Epithelial cell of esophagus (primary cell): ENCODE results near the gene PRMT2.

Experiments
- DNase-seq: peaks from one replicate; pipeline ENCODE4 v3.0.0; 2010; ENCODE audit warnings: low read depth
- H3K4me3 ChIP-seq: 2 replicates; pipeline ENCODE4 v1.5.1; 2011; ENCODE audit warnings: mild to moderate bottlenecking, low read length, control low read depth
- CTCF ChIP-seq: IDR thresholded peaks from 2 replicates; pipeline ENCODE4 v1.5.1; 2011; ENCODE audit warnings: low read depth, mild to moderate bottlenecking, low read length, control low read depth, inconsistent platforms; ENCODE audit not compliant: insufficient read depth; ENCODE audit errors: missing control alignments

The PRMT2 gene

GRCh38 chr21:46600305-46600704, 35.2 kb upstream of the PRMT2 start:
- DNase-seq, result no peak
- no peak overlapping the region for H3K4me3 ChIP-seq
- TF ChIP-seq CTCF, result no peak

- no peak overlapping the region for H3K4me3 ChIP-seq
- DNase-seq, result no peak
- no peak for TF ChIP-seq CTCF
These were observed 34.5 kb upstream of the PRMT2 start for GRCh38 chr21:46600978-46601377.

- DNase-seq, result peak; percentile 11
- H3K4me3 ChIP-seq, result no peak overlapping the region
- TF ChIP-seq CTCF, result no peak
These were observed 32.2 kb upstream of the PRMT2 start for GRCh38 chr21:46603228-46603627.

- DNase-seq, result no peak
- H3K4me3 ChIP-seq, result no peak overlapping the region
- no peak for TF ChIP-seq CTCF
These were observed 31.0 kb upstream of the PRMT2 start for GRCh38 chr21:46604329-46604974.

DNA sequence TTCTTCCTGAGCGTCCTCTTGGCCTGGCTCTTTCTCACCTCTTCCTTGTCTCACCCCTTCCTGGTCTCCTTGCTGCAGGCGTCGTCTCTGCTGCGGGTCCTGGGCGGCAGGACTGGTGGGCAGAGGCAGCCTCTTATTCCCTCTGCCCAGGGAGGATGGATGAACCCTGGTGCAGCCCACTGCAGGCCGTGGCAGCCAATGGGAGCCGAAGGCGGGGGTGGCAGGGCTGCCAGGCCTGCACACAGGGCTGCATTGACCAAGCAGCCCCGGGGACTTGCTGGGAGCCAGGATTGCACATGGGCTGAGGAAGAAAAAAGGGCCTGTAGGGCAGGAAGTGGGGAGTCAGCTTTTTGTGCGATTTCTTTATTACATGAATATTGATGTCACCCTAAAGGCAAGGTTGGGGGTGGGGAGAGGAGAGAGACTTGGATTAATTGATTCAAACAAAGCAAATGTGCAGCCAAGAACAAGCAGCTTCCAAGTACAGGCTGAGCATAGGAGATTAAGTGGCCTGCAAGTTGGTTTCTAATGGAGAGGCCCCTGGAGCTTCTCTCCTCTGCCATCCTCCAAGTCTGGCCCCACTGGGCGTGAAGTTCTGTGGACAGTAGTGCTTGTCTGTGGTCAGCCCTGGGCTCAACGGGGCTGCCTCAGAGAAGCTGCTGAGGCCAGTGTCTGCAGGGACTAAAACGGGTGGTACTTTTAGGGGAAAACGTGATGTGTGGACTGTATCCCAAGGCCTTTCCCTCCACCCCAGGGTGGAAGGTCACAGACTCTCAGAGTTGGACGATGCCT, 30.3 kb upstream of the PRMT2 start, which contains the start of gene S100B:
Gene S100B, minus strand, starts transcription at position 108 of the 792 bp plus-strand sequence. CDS start 2,667 bp downstream, outside the sequence.
- H3K4me3 ChIP-seq, result no peak within 1 kb of the TSS
- TF ChIP-seq CTCF, result no peak
- no peak for DNase-seq

- TF ChIP-seq CTCF, result no peak
- no peak overlapping the region for H3K4me3 ChIP-seq
- no peak for DNase-seq
These were observed 29.6 kb upstream of the PRMT2 start for GRCh38 chr21:46605767-46606426.

- no peak for DNase-seq
- H3K4me3 ChIP-seq, result no peak overlapping the region
- TF ChIP-seq CTCF, result no peak
These were observed 29.1 kb upstream of the PRMT2 start for GRCh38 chr21:46606427-46606813.
